DND-41 (cell line): ENCODE results near the gene TRPC3.

Source experiments
- ATAC-seq: fragments of 200-7000 bp; cut with Tn5 transposase; 3 replicates; pipeline ENCODE4 v1.9.1; 2021; ENCODE audit warnings: low read depth; ENCODE audit not compliant: insufficient read depth
- DNase-seq: peaks from one replicate; pipeline ENCODE4 v3.0.0-alpha.2; 2020
- H2AFZ ChIP-seq: 2 replicates; pipeline ENCODE4 v1.6.0; 2012; ENCODE audit warnings: low read depth, low read length
- H3K27ac ChIP-seq: 2 replicates; pipeline ENCODE4 v1.5.1; 2012; ENCODE audit warnings: low read length, inconsistent platforms
- H3K27me3 ChIP-seq: fragments of 200-600 bp; sonication (generic); 2 replicates; pipeline ENCODE4 v1.6.0; 2012; ENCODE audit warnings: low read length, mild to moderate bottlenecking, inconsistent platforms; ENCODE audit not compliant: insufficient read depth, poor library complexity
- H3K36me3 ChIP-seq: 2 replicates; pipeline ENCODE4 v1.5.1; 2012; ENCODE audit warnings: low read length, inconsistent platforms; ENCODE audit not compliant: insufficient read depth
- H3K4me1 ChIP-seq: 2 replicates; pipeline ENCODE4 v1.5.1; 2012; ENCODE audit warnings: mild to moderate bottlenecking, low read length; ENCODE audit not compliant: insufficient read depth
- H3K4me2 ChIP-seq: 2 replicates; pipeline ENCODE4 v1.6.0; 2012; ENCODE audit warnings: mild to moderate bottlenecking, moderate library complexity, low read length, inconsistent platforms; ENCODE audit not compliant: insufficient read depth
- H3K4me3 ChIP-seq, 2 experiments: fragments of 200-600 bp in 1 of 2; shearing (Covaris generic) in 1 of 2; 2 replicates each; pipeline ENCODE4 v1.5.1; 2012 to 2016; ENCODE audit warnings: inconsistent platforms in 2 of 2, low read length in 2 of 2, mild to moderate bottlenecking in 2 of 2, low read depth in 1 of 2, moderate library complexity in 1 of 2
- H3K79me2 ChIP-seq: 2 replicates; pipeline ENCODE4 v1.6.0; 2012; ENCODE audit warnings: low read length, inconsistent platforms; ENCODE audit not compliant: insufficient read depth
- H3K9ac ChIP-seq: 2 replicates; pipeline ENCODE4 v1.6.0; 2012; ENCODE audit warnings: low read depth, mild to moderate bottlenecking, inconsistent platforms, low read length, moderate library complexity
- H3K9me3 ChIP-seq: 2 replicates; pipeline ENCODE4 v1.5.1; 2012; ENCODE audit warnings: low read length, moderate library complexity, mild to moderate bottlenecking, inconsistent platforms; ENCODE audit not compliant: insufficient read depth, severe bottlenecking
- H4K20me1 ChIP-seq: 2 replicates; pipeline ENCODE4 v1.6.0; 2012; ENCODE audit warnings: low read length; ENCODE audit not compliant: insufficient read depth
- EZH2 ChIP-seq: IDR thresholded peaks from 3 replicates; pipeline ENCODE4 v1.6.1; 2012; ENCODE audit warnings: borderline replicate concordance, low read depth, mild to moderate bottlenecking, moderate library complexity, low read length, inconsistent platforms; ENCODE audit not compliant: severe bottlenecking
- TF ChIP-seq, protein P1 (sequence below): IDR thresholded peaks from 2 replicates; pipeline ENCODE4 v1.5.1; 2012; ENCODE audit warnings: borderline replicate concordance, low read length, moderate library complexity, mild to moderate bottlenecking; ENCODE audit not compliant: poor library complexity, severe bottlenecking; ENCODE audit errors: extremely low read depth

The TRPC3 gene

DNA sequence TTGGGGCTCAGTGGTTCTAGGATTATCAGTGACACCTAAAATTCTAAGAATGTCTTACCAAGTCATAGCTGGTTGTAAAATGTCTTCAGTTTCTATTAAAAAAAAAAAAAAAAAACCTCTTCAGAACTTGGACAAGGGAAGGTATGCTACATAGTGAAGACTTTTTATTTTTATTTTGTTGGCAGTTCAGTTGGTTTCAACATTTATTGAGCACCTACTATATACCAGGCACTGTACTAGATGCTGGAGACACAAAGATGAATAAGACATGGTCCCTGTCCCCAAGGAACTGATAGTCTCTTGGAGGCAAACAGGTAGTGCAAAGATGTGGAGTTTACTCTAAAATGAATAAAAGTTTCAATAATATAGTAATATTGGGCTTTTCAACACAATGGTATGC lies 72.7 kb downstream of the TRPC3 start:
- no peak overlapping the region for H2AFZ ChIP-seq
- ATAC-seq (no peak), DNase-seq (no peak)
- no peaks in the 10 kb centered on the region for H3K36me3 ChIP-seq
- no peak overlapping the region for H3K4me2 ChIP-seq
- H3K9me3 ChIP-seq = no peaks in the 10 kb centered on the region
- H3K4me1 ChIP-seq = no peaks in the 10 kb centered on the region
- H3K27me3 ChIP-seq = peaks cover 26% of the 10 kb centered on the region
- no peaks in the 10 kb centered on the region for H3K79me2 ChIP-seq
- H3K9ac ChIP-seq = no peak overlapping the region
- no peaks in the 10 kb centered on the region for H4K20me1 ChIP-seq
- TF ChIP-seq EZH2 = no peak
- TF ChIP-seq, protein P1, sequence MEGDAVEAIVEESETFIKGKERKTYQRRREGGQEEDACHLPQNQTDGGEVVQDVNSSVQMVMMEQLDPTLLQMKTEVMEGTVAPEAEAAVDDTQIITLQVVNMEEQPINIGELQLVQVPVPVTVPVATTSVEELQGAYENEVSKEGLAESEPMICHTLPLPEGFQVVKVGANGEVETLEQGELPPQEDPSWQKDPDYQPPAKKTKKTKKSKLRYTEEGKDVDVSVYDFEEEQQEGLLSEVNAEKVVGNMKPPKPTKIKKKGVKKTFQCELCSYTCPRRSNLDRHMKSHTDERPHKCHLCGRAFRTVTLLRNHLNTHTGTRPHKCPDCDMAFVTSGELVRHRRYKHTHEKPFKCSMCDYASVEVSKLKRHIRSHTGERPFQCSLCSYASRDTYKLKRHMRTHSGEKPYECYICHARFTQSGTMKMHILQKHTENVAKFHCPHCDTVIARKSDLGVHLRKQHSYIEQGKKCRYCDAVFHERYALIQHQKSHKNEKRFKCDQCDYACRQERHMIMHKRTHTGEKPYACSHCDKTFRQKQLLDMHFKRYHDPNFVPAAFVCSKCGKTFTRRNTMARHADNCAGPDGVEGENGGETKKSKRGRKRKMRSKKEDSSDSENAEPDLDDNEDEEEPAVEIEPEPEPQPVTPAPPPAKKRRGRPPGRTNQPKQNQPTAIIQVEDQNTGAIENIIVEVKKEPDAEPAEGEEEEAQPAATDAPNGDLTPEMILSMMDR = no peak
- H3K4me3 ChIP-seq = no peak overlapping the region
- no peak overlapping the region for H3K27ac ChIP-seq

DNA sequence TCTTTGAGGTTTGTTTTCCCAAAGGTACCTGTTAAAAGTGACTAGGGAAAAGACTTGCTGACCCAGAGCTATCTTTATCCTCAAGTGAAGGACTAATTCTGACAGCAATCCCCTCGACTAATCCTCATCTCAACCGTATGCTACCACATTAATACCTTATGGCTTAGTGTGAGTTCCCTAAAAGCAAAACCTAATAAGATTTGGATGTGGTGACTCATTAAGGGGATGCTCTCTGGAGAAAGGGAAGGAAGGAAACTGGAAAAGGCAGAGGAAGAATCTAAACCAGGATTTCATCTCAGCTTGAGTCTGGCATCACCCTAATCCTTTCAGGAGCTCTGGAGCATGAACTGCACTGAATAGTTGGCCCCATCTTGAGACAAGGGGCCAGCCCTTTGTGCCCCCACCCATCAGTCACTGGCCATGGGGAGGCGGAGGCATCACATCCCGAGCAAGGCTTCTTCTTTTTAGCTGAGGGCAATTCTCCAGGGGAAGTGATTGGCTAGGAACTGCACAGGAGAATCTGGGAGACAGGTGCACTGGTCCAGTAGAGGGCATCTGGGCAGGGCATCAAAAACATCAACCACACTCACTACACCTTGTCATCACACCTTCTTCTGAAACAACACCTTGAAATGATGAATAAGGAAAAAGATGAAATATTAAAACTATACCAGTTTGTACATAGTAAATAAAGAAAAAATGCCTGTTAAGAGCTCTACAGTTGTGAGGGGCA lies 74.7 kb downstream of the TRPC3 start:
- H3K79me2 ChIP-seq = no peaks in the 10 kb centered on the region
- no peak overlapping the region for H2AFZ ChIP-seq
- ATAC-seq (no peak), DNase-seq (no peak)
- H3K27me3 ChIP-seq = peaks cover 24% of the 10 kb centered on the region
- TF ChIP-seq, protein P1 = no peak
- no peak for TF ChIP-seq EZH2
- H3K4me3 ChIP-seq = no peak overlapping the region
- H4K20me1 ChIP-seq = no peaks in the 10 kb centered on the region
- H3K9me3 ChIP-seq = no peaks in the 10 kb centered on the region
- no peaks in the 10 kb centered on the region for H3K4me1 ChIP-seq
- H3K9ac ChIP-seq = no peak overlapping the region
- no peak overlapping the region for H3K27ac ChIP-seq
- no peak overlapping the region for H3K4me2 ChIP-seq
- H3K36me3 ChIP-seq = no peaks in the 10 kb centered on the region

DNA sequence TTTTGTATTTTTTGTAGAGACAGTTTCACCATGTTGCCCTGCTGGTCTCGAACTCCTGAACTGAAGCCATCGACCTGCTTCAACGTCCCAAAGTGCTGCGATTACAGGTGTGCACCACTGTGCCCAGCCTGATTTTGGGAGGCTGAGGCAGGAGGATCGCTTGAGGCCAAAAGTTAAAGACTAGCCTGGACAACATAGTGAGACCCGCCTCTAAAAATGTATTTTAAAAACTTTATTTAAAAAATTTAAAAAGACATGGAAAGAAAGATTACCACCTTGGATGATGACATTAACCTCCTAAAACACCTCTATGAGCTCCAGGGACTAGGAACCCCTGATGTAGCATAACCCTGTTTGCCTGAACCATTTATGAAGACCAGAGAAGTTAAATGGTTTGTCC lies 75.8 kb downstream of the TRPC3 start:
- Histone ChIP-seq H3K27me3 (peaks cover 16% of the 10 kb centered on the region), H3K4me1 (no peaks in the 10 kb centered on the region; the same call in 1 of the 2 replicates), H3K9ac (no peak overlapping the region), H3K27ac (no peak overlapping the region), H3K9me3 (no peaks in the 10 kb centered on the region), H3K79me2 (no peaks in the 10 kb centered on the region), H3K36me3 (no peaks in the 10 kb centered on the region), H3K4me3 (no peak overlapping the region), H2AFZ (no peak overlapping the region), H4K20me1 (no peaks in the 10 kb centered on the region), H3K4me2 (no peak overlapping the region)
- TF ChIP-seq EZH2 = no peak
- TF ChIP-seq, protein P1 = no peak
- DNase-seq = no peak
- no peak for ATAC-seq

DNA sequence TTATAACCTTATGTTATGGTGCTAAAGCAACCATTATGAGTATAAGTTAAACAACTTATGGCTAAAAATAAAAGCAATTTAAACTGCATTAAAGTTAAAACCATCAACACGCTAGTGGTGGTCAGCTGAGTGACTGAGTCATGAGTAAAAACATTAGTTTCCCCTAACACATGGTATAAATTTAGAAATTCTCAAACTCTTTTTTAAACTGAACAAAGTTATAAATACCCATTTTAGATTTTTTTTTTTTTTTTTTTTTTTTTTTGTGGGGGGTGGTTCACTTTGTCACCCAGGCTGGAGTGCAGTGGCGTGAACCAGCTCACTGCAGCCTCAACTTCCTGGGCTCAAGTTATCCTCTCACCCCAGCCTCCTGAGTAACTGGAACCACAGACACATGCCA lies 76.2 kb downstream of the TRPC3 start:
- Histone ChIP-seq H3K36me3 (no peaks in the 10 kb centered on the region), H4K20me1 (no peaks in the 10 kb centered on the region), H3K79me2 (no peaks in the 10 kb centered on the region), H3K9ac (no peak overlapping the region), H3K9me3 (no peaks in the 10 kb centered on the region), H3K4me3 (no peak overlapping the region), H3K4me2 (no peak overlapping the region), H3K27me3 (peaks cover 13% of the 10 kb centered on the region), H2AFZ (no peak overlapping the region), H3K27ac (no peak overlapping the region), H3K4me1 (peaks cover 4% of the 10 kb centered on the region; the same call in 1 of the 2 replicates)
- DNase-seq (no peak), ATAC-seq (no peak)
- TF ChIP-seq, protein P1 = no peak
- TF ChIP-seq EZH2 = no peak
